Adipocyte (in vitro differentiated cells): Measurements from ENCODE around the gene SSTR3.

ENCODE experiments used
- DNase-seq: peaks from one replicate; pipeline ENCODE4 v3.0.0-alpha.2; 2015; ENCODE audit warnings: low read depth
- H3K27me3 ChIP-seq: replicated peaks from 2 replicates; pipeline ENCODE4 v1.7.0; 2013; ENCODE audit warnings: mild to moderate bottlenecking, low read length, moderate library complexity; ENCODE audit not compliant: control insufficient read depth, insufficient read depth
- H3K36me3 ChIP-seq: 2 replicates; pipeline ENCODE4 v1.7.0; 2013; ENCODE audit warnings: low read length, mild to moderate bottlenecking, moderate library complexity; ENCODE audit not compliant: control insufficient read depth, insufficient read depth, severe bottlenecking
- H3K4me1 ChIP-seq: 2 replicates; pipeline ENCODE4 v1.7.0; 2013; ENCODE audit warnings: mild to moderate bottlenecking, low read length, moderate library complexity; ENCODE audit not compliant: control insufficient read depth, insufficient read depth
- H3K4me3 ChIP-seq: 2 replicates; pipeline ENCODE4 v1.7.0; 2013; ENCODE audit warnings: mild to moderate bottlenecking, low read length, moderate library complexity
- H3K9ac ChIP-seq: 2 replicates; pipeline ENCODE4 v1.7.0; 2013; ENCODE audit warnings: mild to moderate bottlenecking, low read length, moderate library complexity
- H3K9me3 ChIP-seq: 2 replicates; pipeline ENCODE4 v1.7.0; 2013; ENCODE audit warnings: mild to moderate bottlenecking, low read length, moderate library complexity; ENCODE audit not compliant: control insufficient read depth

The SSTR3 gene

GRCh38 chr22:37163575-37164504 lies 48.4 kb downstream of the SSTR3 start:
- DNase-seq: no peak
- no peaks in the 10 kb centered on the region for H3K9me3 ChIP-seq
- peaks cover 4% of the 10 kb centered on the region for H3K4me1 ChIP-seq
- H3K36me3 ChIP-seq: no peaks in the 10 kb centered on the region
- peaks cover 32% of the 10 kb centered on the region for H3K27me3 ChIP-seq
- no peak overlapping the region for H3K4me3 ChIP-seq
- H3K9ac ChIP-seq: no peak overlapping the region

GRCh38 chr22:37163096-37163489 lies 49.2 kb downstream of the SSTR3 start:
- peaks cover 37% of the 10 kb centered on the region for H3K27me3 ChIP-seq
- no peaks in the 10 kb centered on the region for H3K9me3 ChIP-seq
- peaks cover 4% of the 10 kb centered on the region for H3K4me1 ChIP-seq
- DNase-seq: no peak
- no peaks in the 10 kb centered on the region for H3K36me3 ChIP-seq
- H3K4me3 ChIP-seq: no peak overlapping the region
- H3K9ac ChIP-seq: no peak overlapping the region

GRCh38 chr22:37162221-37163095 lies 49.8 kb downstream of the SSTR3 start:
- peaks cover 43% of the 10 kb centered on the region for H3K27me3 ChIP-seq
- H3K4me1 ChIP-seq: peaks cover 4% of the 10 kb centered on the region
- no peak overlapping the region for H3K9ac ChIP-seq
- no peak overlapping the region for H3K4me3 ChIP-seq
- H3K9me3 ChIP-seq: no peaks in the 10 kb centered on the region
- H3K36me3 ChIP-seq: no peaks in the 10 kb centered on the region
- no peak for DNase-seq

- no peaks in the 10 kb centered on the region for H3K4me1 ChIP-seq
- no peak overlapping the region for H3K9ac ChIP-seq
- no peaks in the 10 kb centered on the region for H3K36me3 ChIP-seq
- no peak overlapping the region for H3K4me3 ChIP-seq
- H3K27me3 ChIP-seq: peaks cover 53% of the 10 kb centered on the region
- no peaks in the 10 kb centered on the region for H3K9me3 ChIP-seq
- no peak for DNase-seq
Measured at GRCh38 chr22:37161443-37161842, 50.8 kb downstream of the SSTR3 start.

GRCh38 chr22:37160027-37160426 lies 52.2 kb downstream of the SSTR3 start:
- H3K4me1 ChIP-seq: no peaks in the 10 kb centered on the region
- H3K4me3 ChIP-seq: no peak overlapping the region
- no peaks in the 10 kb centered on the region for H3K36me3 ChIP-seq
- DNase-seq: no peak
- H3K9ac ChIP-seq: no peak overlapping the region
- peaks cover 55% of the 10 kb centered on the region for H3K27me3 ChIP-seq
- peaks cover 2% of the 10 kb centered on the region for H3K9me3 ChIP-seq

- DNase-seq: no peak
Measured at GRCh38 chr22:37158963-37159290, 53.4 kb downstream of the SSTR3 start.

GRCh38 chr22:37157516-37158285 lies 54.6 kb downstream of the SSTR3 start:
- no peaks in the 10 kb centered on the region for H3K4me1 ChIP-seq
- H3K9me3 ChIP-seq: peaks cover 2% of the 10 kb centered on the region
- no peak overlapping the region for H3K9ac ChIP-seq
- peaks cover 57% of the 10 kb centered on the region for H3K27me3 ChIP-seq
- no peaks in the 10 kb centered on the region for H3K36me3 ChIP-seq
- no peak for DNase-seq
- no peak overlapping the region for H3K4me3 ChIP-seq

More at GRCh38 chr22:37158963-37159290, 53.4 kb downstream of the SSTR3 start:
- Histone ChIP-seq H3K9ac (no peak overlapping the region), H3K4me1 (no peaks in the 10 kb centered on the region), H3K27me3 (peaks cover 57% of the 10 kb centered on the region), H3K4me3 (no peak overlapping the region), H3K36me3 (no peaks in the 10 kb centered on the region), H3K9me3 (peaks cover 2% of the 10 kb centered on the region)

- Histone ChIP-seq H3K9ac (no peak overlapping the region), H3K9me3 (peaks cover 4% of the 10 kb centered on the region), H3K4me3 (no peak overlapping the region), H3K36me3 (no peaks in the 10 kb centered on the region), H3K27me3 (peaks cover 55% of the 10 kb centered on the region), H3K4me1 (no peaks in the 10 kb centered on the region)
- DNase-seq: no peak
Measured at GRCh38 chr22:37156686-37157435, 55.4 kb downstream of the SSTR3 start.

- H3K27me3 ChIP-seq: peaks cover 48% of the 10 kb centered on the region
- no peak overlapping the region for H3K4me3 ChIP-seq
- DNase-seq: no peak
- H3K4me1 ChIP-seq: no peaks in the 10 kb centered on the region
- H3K9me3 ChIP-seq: peaks cover 8% of the 10 kb centered on the region
- no peaks in the 10 kb centered on the region for H3K36me3 ChIP-seq
- H3K9ac ChIP-seq: no peak overlapping the region
Measured at GRCh38 chr22:37155971-37156370, 56.3 kb downstream of the SSTR3 start.

GRCh38 chr22:37154925-37155712 lies 57.2 kb downstream of the SSTR3 start:
- H3K4me1 ChIP-seq: no peaks in the 10 kb centered on the region
- H3K9ac ChIP-seq: no peak overlapping the region
- no peak for DNase-seq
- H3K27me3 ChIP-seq: peaks cover 45% of the 10 kb centered on the region
- H3K36me3 ChIP-seq: no peaks in the 10 kb centered on the region
- no peak overlapping the region for H3K4me3 ChIP-seq
- peaks cover 8% of the 10 kb centered on the region for H3K9me3 ChIP-seq
